Kidney epithelial cell (primary cell): ENCODE data around the gene SCUBE2. TPM values are rescaled to one million over a fixed set of nuclear protein-coding genes. Genes with fewer than 3 reads are reported as not detected.

Source experiments
- DNase-seq: peaks from one replicate; pipeline ENCODE4 v3.0.0-alpha.2; 2010; ENCODE audit warnings: low read depth
- H3K27me3 ChIP-seq: 2 replicates; pipeline ENCODE4 v1.6.0; 2011; ENCODE audit warnings: low read length; ENCODE audit not compliant: control insufficient read depth, insufficient read depth
- H3K36me3 ChIP-seq: 2 replicates; pipeline ENCODE4 v1.5.1; 2011; ENCODE audit warnings: low read length; ENCODE audit not compliant: control insufficient read depth, insufficient read depth
- H3K4me3 ChIP-seq: 2 replicates; pipeline ENCODE4 v1.5.1; 2011; ENCODE audit warnings: low read depth, mild to moderate bottlenecking, control low read depth, low read length
- CTCF ChIP-seq: IDR thresholded peaks from 2 replicates; pipeline ENCODE4 v1.5.1; 2011; ENCODE audit warnings: mild to moderate bottlenecking, moderate library complexity, low read length, control low read depth, inconsistent platforms; ENCODE audit not compliant: insufficient read depth, poor library complexity, severe bottlenecking
- total RNA-seq: library from RNA; depleted of rRNA; stranded (reverse); fragments of >200 nt; gene quantifications from 2 replicates; pipeline ENCODE4 v1.2.3, GENCODE V29; 2015

The SCUBE2 gene
- total RNA-seq, 1 donor from 2014 or later, result 1.3 TPM

- no peak overlapping the region for H3K4me3 ChIP-seq
- H3K36me3 ChIP-seq, result no peaks in the 10 kb centered on the region
- no peak for DNase-seq
- no peak for TF ChIP-seq CTCF
- no peaks in the 10 kb centered on the region for H3K27me3 ChIP-seq
Observed at GRCh38 chr11:9076046-9076445, 15.4 kb downstream of the SCUBE2 start.

GRCh38 chr11:9075556-9075955 is 15.8 kb downstream of the SCUBE2 start:
- no peaks in the 10 kb centered on the region for H3K27me3 ChIP-seq
- no peaks in the 10 kb centered on the region for H3K36me3 ChIP-seq
- DNase-seq, result no peak
- no peak for TF ChIP-seq CTCF
- no peak overlapping the region for H3K4me3 ChIP-seq

- Histone ChIP-seq H3K4me3 (no peak overlapping the region), H3K36me3 (no peaks in the 10 kb centered on the region), H3K27me3 (no peaks in the 10 kb centered on the region)
- TF ChIP-seq CTCF, result no peak
- DNase-seq, result no peak
Observed at GRCh38 chr11:9074338-9075029, 16.9 kb downstream of the SCUBE2 start.

GRCh38 chr11:9073466-9074225 is 17.8 kb downstream of the SCUBE2 start:
- no peak for DNase-seq
- H3K36me3 ChIP-seq, result no peaks in the 10 kb centered on the region
- H3K4me3 ChIP-seq, result no peak overlapping the region
- TF ChIP-seq CTCF, result no peak
- H3K27me3 ChIP-seq, result no peaks in the 10 kb centered on the region

GRCh38 chr11:9072626-9073176 is 18.7 kb downstream of the SCUBE2 start:
- no peak overlapping the region for H3K4me3 ChIP-seq
- DNase-seq, result no peak
- no peaks in the 10 kb centered on the region for H3K36me3 ChIP-seq
- H3K27me3 ChIP-seq, result no peaks in the 10 kb centered on the region
- TF ChIP-seq CTCF, result no peak
